ENCODE results near the gene RSPO4.

RSPO4 gene

GRCh38 chr20:973785-974194, 28.3 kb downstream of the RSPO4 start:
- no peaks in the 10 kb centered on the region for H3K4me1 ChIP-seq (ENCODE audit: control insufficient read depth, low read depth, low read length)
- no peak overlapping the region for H3K4me3 ChIP-seq (ENCODE audit: low read length)
- H3K27me3 ChIP-seq (ENCODE audit: insufficient read depth, low read length, poor library complexity): no peaks in the 10 kb centered on the region
- no peak overlapping the region for H3K18ac ChIP-seq (ENCODE audit: low read length)
- H3K4ac ChIP-seq (ENCODE audit: low read depth, low read length): no peak overlapping the region
- H4K5ac ChIP-seq (ENCODE audit: low read length): no peak overlapping the region
- no peak overlapping the region for H2BK15ac ChIP-seq (replicated peaks; ENCODE audit: low read depth)
- no peak overlapping the region for H2BK5ac ChIP-seq (ENCODE audit: low read length)
- peak; percentile 84 for DNase-seq
- no peak overlapping the region for H3K23ac ChIP-seq (ENCODE audit: low read length)
- H3K36me3 ChIP-seq (ENCODE audit: control insufficient read depth, insufficient read depth, low read length): no peaks in the 10 kb centered on the region
- H2BK120ac ChIP-seq (ENCODE audit: low read depth, low read length): no peak overlapping the region
- H3K4me2 ChIP-seq (ENCODE audit: low read length): no peak overlapping the region
- no peaks in the 10 kb centered on the region for H3K79me2 ChIP-seq (ENCODE audit: control insufficient read depth, insufficient read depth, low read length)
- no peak overlapping the region for H4K8ac ChIP-seq (ENCODE audit: low read depth, low read length)
- no peak overlapping the region for H3K27ac ChIP-seq (ENCODE audit: low read depth, low read length)
- no peak overlapping the region for H3K9ac ChIP-seq (ENCODE audit: low read length)
- no CpG with 5 or more reads among the region's 6 CpGs for WGBS (ENCODE audit: extremely low coverage, insufficient coverage, low lambda C conversion rate)
- H2AK5ac ChIP-seq (ENCODE audit: low read length): no peak overlapping the region
- no peaks in the 10 kb centered on the region for H3K79me1 ChIP-seq (ENCODE audit: low read length)
- H3K56ac ChIP-seq (ENCODE audit: low read length): no peak overlapping the region

DNA sequence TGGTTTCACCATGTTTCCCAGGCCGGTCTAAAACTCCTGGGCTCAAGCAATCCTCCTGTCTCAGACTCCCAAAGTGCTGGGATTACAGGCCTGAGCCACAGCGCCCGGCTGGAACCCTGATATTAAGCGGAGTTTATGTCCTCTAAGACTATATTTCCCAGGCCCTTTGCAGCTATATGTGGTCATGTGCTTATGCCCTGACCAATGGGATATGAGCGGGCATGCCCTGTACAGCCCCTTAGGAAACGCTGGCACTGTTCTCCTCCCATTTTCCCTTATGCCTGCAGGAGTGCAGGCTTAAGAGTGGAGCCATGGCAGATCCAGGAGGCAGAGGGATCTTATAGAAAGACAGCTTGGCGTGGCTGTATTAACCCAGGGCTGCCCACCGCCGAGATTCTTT, 29.9 kb downstream of the RSPO4 start:
- no peak for DNase-seq
- Histone ChIP-seq H2AK5ac (ENCODE audit: low read length) (no peak overlapping the region), H3K36me3 (ENCODE audit: control insufficient read depth, insufficient read depth, low read length) (no peaks in the 10 kb centered on the region), H3K23ac (ENCODE audit: low read length) (no peak overlapping the region), H3K18ac (ENCODE audit: low read length) (no peak overlapping the region), H3K4me1 (ENCODE audit: control insufficient read depth, low read depth, low read length) (no peaks in the 10 kb centered on the region), H4K8ac (ENCODE audit: low read depth, low read length) (no peak overlapping the region), H3K27ac (ENCODE audit: low read depth, low read length) (no peak overlapping the region), H3K79me1 (ENCODE audit: low read length) (no peaks in the 10 kb centered on the region), H3K4ac (ENCODE audit: low read depth, low read length) (no peak overlapping the region), H2BK120ac (ENCODE audit: low read depth, low read length) (no peak overlapping the region), H3K4me3 (ENCODE audit: low read length) (no peak overlapping the region), H3K79me2 (ENCODE audit: control insufficient read depth, insufficient read depth, low read length) (no peaks in the 10 kb centered on the region), H4K5ac (ENCODE audit: low read length) (no peak overlapping the region), H2BK15ac (replicated peaks; ENCODE audit: low read depth) (no peak overlapping the region), H3K56ac (ENCODE audit: low read length) (no peak overlapping the region), H3K4me2 (ENCODE audit: low read length) (no peak overlapping the region), H3K27me3 (ENCODE audit: insufficient read depth, low read length, poor library complexity) (no peaks in the 10 kb centered on the region), H3K9ac (ENCODE audit: low read length) (no peak overlapping the region), H2BK5ac (ENCODE audit: low read length) (no peak overlapping the region)
- WGBS (ENCODE audit: extremely low coverage, insufficient coverage, low lambda C conversion rate): no CpG with 5 or more reads among the region's 9 CpGs

GRCh38 chr20:971346-971745, 30.8 kb downstream of the RSPO4 start:
- no CpG with 5 or more reads among the region's 2 CpGs for WGBS (ENCODE audit: extremely low coverage, insufficient coverage, low lambda C conversion rate)
- Histone ChIP-seq H3K27ac (ENCODE audit: low read depth, low read length) (no peak overlapping the region), H3K27me3 (ENCODE audit: insufficient read depth, low read length, poor library complexity) (no peaks in the 10 kb centered on the region)

DNA sequence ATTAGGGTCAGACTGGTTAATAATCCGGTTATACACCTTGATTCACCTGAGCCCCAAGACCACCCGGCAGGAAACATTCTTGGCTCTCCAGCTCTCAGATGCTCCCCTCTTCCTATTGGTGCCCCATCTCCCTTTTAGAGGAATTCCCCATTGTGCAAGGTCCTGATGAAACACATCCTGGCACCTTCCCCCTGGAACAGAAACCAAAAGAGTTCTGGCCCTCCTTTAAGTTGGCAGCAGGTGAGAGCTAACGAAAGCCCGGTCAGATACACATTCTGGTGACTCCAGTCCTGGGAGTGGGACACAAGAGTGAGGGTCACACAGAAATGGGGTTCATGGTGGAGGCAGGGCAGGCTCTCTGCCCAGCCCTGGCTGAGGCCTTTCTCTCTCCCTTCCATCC, 32.2 kb downstream of the RSPO4 start:
- Histone ChIP-seq H3K18ac (ENCODE audit: low read length) (no peak overlapping the region), H3K56ac (ENCODE audit: low read length) (no peak overlapping the region), H3K4me1 (ENCODE audit: control insufficient read depth, low read depth, low read length) (no peaks in the 10 kb centered on the region), H3K4me3 (ENCODE audit: low read length) (no peak overlapping the region), H3K79me2 (ENCODE audit: control insufficient read depth, insufficient read depth, low read length) (no peaks in the 10 kb centered on the region), H4K8ac (ENCODE audit: low read depth, low read length) (no peak overlapping the region), H2BK5ac (ENCODE audit: low read length) (no peak overlapping the region), H3K4me2 (ENCODE audit: low read length) (no peak overlapping the region), H3K27me3 (ENCODE audit: insufficient read depth, low read length, poor library complexity) (no peaks in the 10 kb centered on the region), H3K79me1 (ENCODE audit: low read length) (no peaks in the 10 kb centered on the region), H3K27ac (ENCODE audit: low read depth, low read length) (no peak overlapping the region), H4K5ac (ENCODE audit: low read length) (no peak overlapping the region), H3K4ac (ENCODE audit: low read depth, low read length) (no peak overlapping the region), H2BK15ac (replicated peaks; ENCODE audit: low read depth) (no peak overlapping the region), H3K9ac (ENCODE audit: low read length) (no peak overlapping the region), H2AK5ac (ENCODE audit: low read length) (no peak overlapping the region), H3K36me3 (ENCODE audit: control insufficient read depth, insufficient read depth, low read length) (no peaks in the 10 kb centered on the region), H3K23ac (ENCODE audit: low read length) (no peak overlapping the region), H2BK120ac (ENCODE audit: low read depth, low read length) (no peak overlapping the region)
- no CpG with 5 or more reads among the region's 4 CpGs for WGBS (ENCODE audit: extremely low coverage, insufficient coverage, low lambda C conversion rate)
- DNase-seq: no peak

More at GRCh38 chr20:971346-971745, 30.8 kb downstream of the RSPO4 start:
- H3K4me3 ChIP-seq (ENCODE audit: low read length): no peak overlapping the region
- no peak overlapping the region for H3K4ac ChIP-seq (ENCODE audit: low read depth, low read length)
- no peak overlapping the region for H2BK120ac ChIP-seq (ENCODE audit: low read depth, low read length)
- no peaks in the 10 kb centered on the region for H3K79me1 ChIP-seq (ENCODE audit: low read length)
- H3K4me2 ChIP-seq (ENCODE audit: low read length): no peak overlapping the region
- no peak overlapping the region for H3K9ac ChIP-seq (ENCODE audit: low read length)
- no peaks in the 10 kb centered on the region for H3K4me1 ChIP-seq (ENCODE audit: control insufficient read depth, low read depth, low read length)
- no peaks in the 10 kb centered on the region for H3K79me2 ChIP-seq (ENCODE audit: control insufficient read depth, insufficient read depth, low read length)
- no peak for DNase-seq
- H3K36me3 ChIP-seq (ENCODE audit: control insufficient read depth, insufficient read depth, low read length): no peaks in the 10 kb centered on the region
- H2BK15ac ChIP-seq (replicated peaks; ENCODE audit: low read depth): no peak overlapping the region
- no peak overlapping the region for H3K23ac ChIP-seq (ENCODE audit: low read length)
- no peak overlapping the region for H3K18ac ChIP-seq (ENCODE audit: low read length)
- no peak overlapping the region for H4K5ac ChIP-seq (ENCODE audit: low read length)
- H4K8ac ChIP-seq (ENCODE audit: low read depth, low read length): no peak overlapping the region
- H3K56ac ChIP-seq (ENCODE audit: low read length): no peak overlapping the region
- no peak overlapping the region for H2BK5ac ChIP-seq (ENCODE audit: low read length)
- no peak overlapping the region for H2AK5ac ChIP-seq (ENCODE audit: low read length)

GRCh38 chr20:967796-968742, 34.0 kb downstream of the RSPO4 start:
- DNase-seq: peak; percentile 84
- H2AK5ac ChIP-seq (ENCODE audit: low read length): no peak overlapping the region
- no peak overlapping the region for H3K4me2 ChIP-seq (ENCODE audit: low read length)
- H3K4ac ChIP-seq (ENCODE audit: low read depth, low read length): no peak overlapping the region
- no CpG with 5 or more reads among the region's 16 CpGs for WGBS (ENCODE audit: extremely low coverage, insufficient coverage, low lambda C conversion rate)
- no peak overlapping the region for H4K5ac ChIP-seq (ENCODE audit: low read length)
- no peak overlapping the region for H3K4me3 ChIP-seq (ENCODE audit: low read length)
- no peak overlapping the region for H3K18ac ChIP-seq (ENCODE audit: low read length)
- no peak overlapping the region for H2BK15ac ChIP-seq (replicated peaks; ENCODE audit: low read depth)
- no peak overlapping the region for H3K23ac ChIP-seq (ENCODE audit: low read length)
- H3K56ac ChIP-seq (ENCODE audit: low read length): no peak overlapping the region
- H2BK120ac ChIP-seq (ENCODE audit: low read depth, low read length): no peak overlapping the region
- H4K8ac ChIP-seq (ENCODE audit: low read depth, low read length): no peak overlapping the region
- H3K4me1 ChIP-seq (ENCODE audit: control insufficient read depth, low read depth, low read length): no peaks in the 10 kb centered on the region
- no peaks in the 10 kb centered on the region for H3K36me3 ChIP-seq (ENCODE audit: control insufficient read depth, insufficient read depth, low read length)
- H3K27me3 ChIP-seq (ENCODE audit: insufficient read depth, low read length, poor library complexity): no peaks in the 10 kb centered on the region
- H2BK5ac ChIP-seq (ENCODE audit: low read length): no peak overlapping the region
- no peaks in the 10 kb centered on the region for H3K79me2 ChIP-seq (ENCODE audit: control insufficient read depth, insufficient read depth, low read length)
- H3K9ac ChIP-seq (ENCODE audit: low read length): no peak overlapping the region
- no peaks in the 10 kb centered on the region for H3K79me1 ChIP-seq (ENCODE audit: low read length)
- H3K27ac ChIP-seq (ENCODE audit: low read depth, low read length): no peak overlapping the region

All from mesendoderm (in vitro differentiated cells).